OCI-LY3 (cell line): Measurements from ENCODE around the gene BTG2.

Experiments
- EZH2phosphoT487 ChIP-seq: fragments of 200-600 bp; shearing (Covaris generic); IDR thresholded peaks from 2 replicates; pipeline ENCODE4 v1.6.1; 2018; ENCODE audit warnings: antibody characterized with exemption, mixed run types, low read depth
- TF ChIP-seq, protein P1 (sequence below): fragments of 200-600, 300-600 bp; sonication (generic); IDR thresholded peaks from 2 replicates; pipeline ENCODE4 v1.5.1; 2014; ENCODE audit warnings: antibody characterized with exemption, low read length, low read depth

DNA sequence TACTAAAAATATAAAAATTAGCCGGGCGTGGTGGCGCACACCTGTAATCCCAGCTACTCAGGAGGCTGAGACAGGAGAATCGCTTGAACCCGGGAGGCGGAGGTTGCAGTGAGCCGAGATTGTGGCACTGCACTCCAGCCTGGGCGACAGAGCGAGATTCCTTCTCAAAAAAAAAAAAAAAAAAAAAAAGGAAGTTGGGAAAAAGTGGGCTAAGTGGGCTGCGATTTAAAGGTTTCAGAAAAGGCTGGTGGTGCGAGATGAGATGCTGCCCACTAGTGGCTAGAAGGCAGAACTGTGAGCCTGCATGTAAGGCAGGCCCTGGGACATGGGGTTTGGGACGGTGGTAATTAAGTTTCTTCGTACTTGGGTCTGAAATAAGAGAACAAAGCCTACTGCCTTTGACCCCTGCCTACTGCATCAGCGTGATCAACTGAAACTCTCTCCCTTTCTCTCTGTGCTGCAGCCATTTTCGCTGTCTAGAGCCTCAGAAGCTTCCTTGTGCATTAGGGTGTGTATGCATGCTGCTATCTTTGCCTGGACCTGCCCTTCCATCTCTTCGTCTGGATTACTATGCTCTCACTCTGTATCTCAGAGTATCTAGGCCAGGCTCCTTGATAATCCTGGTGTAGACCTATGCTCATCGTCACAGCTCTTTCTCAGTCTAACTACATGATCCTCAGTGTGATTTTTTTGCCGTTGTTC, 33.2 kb downstream of the BTG2 start:
- no peak for TF ChIP-seq EZH2phosphoT487
- TF ChIP-seq, protein P1, sequence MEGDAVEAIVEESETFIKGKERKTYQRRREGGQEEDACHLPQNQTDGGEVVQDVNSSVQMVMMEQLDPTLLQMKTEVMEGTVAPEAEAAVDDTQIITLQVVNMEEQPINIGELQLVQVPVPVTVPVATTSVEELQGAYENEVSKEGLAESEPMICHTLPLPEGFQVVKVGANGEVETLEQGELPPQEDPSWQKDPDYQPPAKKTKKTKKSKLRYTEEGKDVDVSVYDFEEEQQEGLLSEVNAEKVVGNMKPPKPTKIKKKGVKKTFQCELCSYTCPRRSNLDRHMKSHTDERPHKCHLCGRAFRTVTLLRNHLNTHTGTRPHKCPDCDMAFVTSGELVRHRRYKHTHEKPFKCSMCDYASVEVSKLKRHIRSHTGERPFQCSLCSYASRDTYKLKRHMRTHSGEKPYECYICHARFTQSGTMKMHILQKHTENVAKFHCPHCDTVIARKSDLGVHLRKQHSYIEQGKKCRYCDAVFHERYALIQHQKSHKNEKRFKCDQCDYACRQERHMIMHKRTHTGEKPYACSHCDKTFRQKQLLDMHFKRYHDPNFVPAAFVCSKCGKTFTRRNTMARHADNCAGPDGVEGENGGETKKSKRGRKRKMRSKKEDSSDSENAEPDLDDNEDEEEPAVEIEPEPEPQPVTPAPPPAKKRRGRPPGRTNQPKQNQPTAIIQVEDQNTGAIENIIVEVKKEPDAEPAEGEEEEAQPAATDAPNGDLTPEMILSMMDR, result peak; percentile 81
